CD14-positive monocyte (primary cell): Measurements from ENCODE around the gene CAD. TPM values are rescaled to one million over a fixed set of nuclear protein-coding genes. Genes with fewer than 3 reads are reported as not detected.
"Not testable (repeated sequence)": the region's sequence is repeated elsewhere in the genome, so short reads cannot be mapped to it uniquely, and the experiment has no call there.

Experiments
- DNase-seq, 3 donors: peaks; one replicate each; pipeline ENCODE4 v3.0.0-alpha.2; 2011 to 2022
- H2AFZ ChIP-seq: 2 replicates; pipeline ENCODE4 v1.6.0; 2012; ENCODE audit warnings: mild to moderate bottlenecking, low read depth, low read length, inconsistent platforms; ENCODE audit not compliant: insufficient read depth, poor library complexity, severe bottlenecking
- H3K27ac ChIP-seq, 2 donors: 1 replicate in 1 of 2; 2 replicates in 1 of 2; pipeline ENCODE4 v1.5.1; 2012 to 2013; ENCODE audit warnings: low read length in 2 of 2, control low read depth in 1 of 2, inconsistent platforms in 1 of 2, low read depth in 1 of 2, mild to moderate bottlenecking in 1 of 2
- H3K27me3 ChIP-seq, 2 donors: one replicate each; pipeline versions ENCODE4 v1.6.0 to v1.6.1; 2011 to 2013; ENCODE audit warnings: low read length in 2 of 2; ENCODE audit not compliant: control insufficient read depth in 2 of 2, insufficient read depth in 2 of 2
- H3K36me3 ChIP-seq, 2 donors: replicated peaks in 1 of 2; 1 replicate in 1 of 2; 2 replicates in 1 of 2; pipeline versions ENCODE4 v1.5.1 to v1.6.1; 2012 to 2013; ENCODE audit warnings: low read length in 2 of 2, control low read depth in 1 of 2, inconsistent platforms in 1 of 2, mild to moderate bottlenecking in 1 of 2; ENCODE audit not compliant: insufficient read depth in 2 of 2, control insufficient read depth in 1 of 2
- H3K4me1 ChIP-seq, 2 donors: 1 replicate in 1 of 2; 2 replicates in 1 of 2; pipeline versions ENCODE4 v1.5.1 to v1.6.1; 2012 to 2013; ENCODE audit warnings: low read length in 2 of 2, control low read depth in 1 of 2, inconsistent platforms in 1 of 2, mild to moderate bottlenecking in 1 of 2, moderate library complexity in 1 of 2; ENCODE audit not compliant: insufficient read depth in 2 of 2, control insufficient read depth in 1 of 2
- H3K4me2 ChIP-seq: replicated peaks from 2 replicates; pipeline ENCODE3; 2012; ENCODE audit warnings: low read length, moderate library complexity, mild to moderate bottlenecking; ENCODE audit not compliant: poor library complexity, severe bottlenecking; ENCODE audit errors: extremely low read depth
- H3K4me3 ChIP-seq, 3 experiments: fragments of 200-600 bp in 1 of 3; sonication (generic) in 1 of 3; replicated peaks in 1 of 3; 1 replicate in 2 of 3; 2 replicates in 1 of 3; pipeline ENCODE4 v1.5.1; 2011 to 2013; ENCODE audit warnings: low read length in 3 of 3, mild to moderate bottlenecking in 3 of 3, control low read depth in 2 of 3, low read depth in 2 of 3, inconsistent platforms in 1 of 3, moderate library complexity in 1 of 3
- H3K79me2 ChIP-seq: 2 replicates; pipeline ENCODE4 v1.6.0; 2012; ENCODE audit warnings: mild to moderate bottlenecking, control low read depth, inconsistent platforms, low read length, moderate library complexity; ENCODE audit not compliant: insufficient read depth
- H3K9ac ChIP-seq: 2 replicates; pipeline ENCODE4 v1.6.0; 2017; ENCODE audit warnings: low read length, mild to moderate bottlenecking; ENCODE audit not compliant: insufficient read depth, poor library complexity, severe bottlenecking
- H3K9me3 ChIP-seq, 2 donors: replicated peaks in 1 of 2; 1 replicate in 1 of 2; 2 replicates in 1 of 2; pipeline versions ENCODE4 v1.5.1 to v1.6.1; 2012 to 2013; ENCODE audit warnings: low read length in 2 of 2, control low read depth in 1 of 2; ENCODE audit not compliant: control insufficient read depth in 1 of 2, insufficient read depth in 1 of 2
- H4K20me1 ChIP-seq: 2 replicates; pipeline ENCODE4 v1.6.0; 2012; ENCODE audit warnings: mild to moderate bottlenecking, low read length, control low read depth, moderate library complexity; ENCODE audit not compliant: insufficient read depth
- H3K27ac Mint-ChIP-seq, 7 donors: one replicate each; pipeline ENCODE4 v1.8.0; 2020; ENCODE audit warnings: mild to moderate bottlenecking in 7 of 7, mixed read lengths in 7 of 7, moderate library complexity in 6 of 7, inconsistent platforms in 2 of 7
- H3K27me3 Mint-ChIP-seq, 3 donors: one replicate each; pipeline ENCODE4 v1.8.0; 2021 to 2022; ENCODE audit warnings: low read depth in 3 of 3, mild to moderate bottlenecking in 3 of 3, mixed read lengths in 3 of 3, moderate library complexity in 3 of 3, inconsistent platforms in 1 of 3
- H3K36me3 Mint-ChIP-seq, 2 donors: one replicate each; pipeline ENCODE4 v1.8.0; 2020; ENCODE audit warnings: mixed read lengths in 2 of 2, inconsistent platforms in 1 of 2, mild to moderate bottlenecking in 1 of 2
- H3K4me1 Mint-ChIP-seq: one replicate; pipeline ENCODE4 v1.8.0; 2020; ENCODE audit warnings: mild to moderate bottlenecking, mixed read lengths
- H3K4me3 Mint-ChIP-seq, 2 donors: one replicate each; pipeline ENCODE4 v1.8.0; 2020; ENCODE audit warnings: mild to moderate bottlenecking in 2 of 2, mixed read lengths in 2 of 2, moderate library complexity in 1 of 2
- H3K9me3 Mint-ChIP-seq, 7 donors: one replicate each; pipeline ENCODE4 v1.8.0; 2020 to 2022; ENCODE audit warnings: mixed read lengths in 7 of 7, mild to moderate bottlenecking in 6 of 7, moderate library complexity in 6 of 7, inconsistent platforms in 2 of 7
- WGBS: methylation state at CpG from one replicate; pipeline ENCODE4 v1.1.5; 2013; ENCODE audit warnings: missing lambda C conversion rate; ENCODE audit not compliant: insufficient coverage; 5-methylcytosine and 5-hydroxymethylcytosine counted together
- intact Hi-C, 2 donors: fragments of 100-400 bp; cut with micrococcal nuclease; formaldehyde crosslinking; loops; one replicate each; pipeline versions ENCODE4 v1.15.0 to v1.15.1; 2023
- polyA plus RNA-seq, 3 donors: library from polyadenylated mRNA; depleted of rRNA in 1 of 3; unstranded in 2 of 3; stranded (reverse) in 1 of 3; fragments of 300-500 nt in 2 of 3; fragments of >200 nt in 1 of 3; fragmentation: Illumina TruSeq in 2 of 3; gene quantifications; 1 replicate in 2 of 3; 2 replicates in 1 of 3; pipeline ENCODE4 v1.2.3, GENCODE V29; 2012 to 2021
- TF ChIP-seq, protein P1 (sequence below): fragments of 200-600 bp; IDR thresholded peaks from one replicate; pipeline ENCODE4 v1.8.0; 2022; ENCODE audit warnings: antibody characterized with exemption, mild to moderate bottlenecking

CAD gene
- polyA plus RNA-seq, 3 donors, result 0.71 to 17.3 (median 1.7) TPM

DNA sequence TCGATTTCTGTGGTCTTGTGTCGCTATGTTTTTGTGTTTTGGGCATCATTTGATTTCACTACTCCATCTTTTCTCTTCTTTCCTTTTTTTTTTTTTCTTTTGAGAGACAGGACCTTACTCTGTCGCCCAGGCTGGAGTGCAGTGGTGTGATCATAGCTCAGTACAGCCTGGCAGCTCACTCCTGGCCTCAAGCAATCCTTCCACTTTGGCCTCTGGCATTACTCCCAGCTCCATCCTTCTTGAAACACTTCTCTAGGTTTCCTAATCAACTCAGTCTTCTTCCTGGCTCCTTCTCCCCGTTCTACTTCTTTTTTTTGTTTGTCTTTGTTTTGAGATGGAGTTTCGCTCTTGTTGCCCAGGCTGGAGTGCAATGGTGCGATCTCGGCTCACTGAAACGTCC is 41.8 kb upstream of the CAD start:
- DNase-seq, result no peak
- Histone ChIP-seq H2AFZ (no peak overlapping the region), H3K4me3 (no peak overlapping the region), H3K79me2 (no peaks in the 10 kb centered on the region), H4K20me1 (no peaks in the 10 kb centered on the region), H3K9me3 (no peaks in the 10 kb centered on the region), H3K36me3 (no peaks in the 10 kb centered on the region), H3K27ac (no peak overlapping the region), H3K4me1 (peaks cover 1 to 3% of the 10 kb centered on the region in 2 donors), H3K27me3 (no peaks in the 10 kb centered on the region), H3K4me2 (no peak overlapping the region), H3K9ac (no peak overlapping the region)
- Mint-ChIP-seq H3K27ac (no peak overlapping the region), H3K4me3 (no peak overlapping the region), H3K9me3 (no peaks in the 10 kb centered on the region), H3K27me3 (peaks cover 8 to 13% (median 9%) of the 10 kb centered on the region in 3 donors), H3K4me1 (peaks cover 3% of the 10 kb centered on the region), H3K36me3 (no peaks in the 10 kb centered on the region)
- intact Hi-C loops, result no loop called here
- TF ChIP-seq, protein P1, sequence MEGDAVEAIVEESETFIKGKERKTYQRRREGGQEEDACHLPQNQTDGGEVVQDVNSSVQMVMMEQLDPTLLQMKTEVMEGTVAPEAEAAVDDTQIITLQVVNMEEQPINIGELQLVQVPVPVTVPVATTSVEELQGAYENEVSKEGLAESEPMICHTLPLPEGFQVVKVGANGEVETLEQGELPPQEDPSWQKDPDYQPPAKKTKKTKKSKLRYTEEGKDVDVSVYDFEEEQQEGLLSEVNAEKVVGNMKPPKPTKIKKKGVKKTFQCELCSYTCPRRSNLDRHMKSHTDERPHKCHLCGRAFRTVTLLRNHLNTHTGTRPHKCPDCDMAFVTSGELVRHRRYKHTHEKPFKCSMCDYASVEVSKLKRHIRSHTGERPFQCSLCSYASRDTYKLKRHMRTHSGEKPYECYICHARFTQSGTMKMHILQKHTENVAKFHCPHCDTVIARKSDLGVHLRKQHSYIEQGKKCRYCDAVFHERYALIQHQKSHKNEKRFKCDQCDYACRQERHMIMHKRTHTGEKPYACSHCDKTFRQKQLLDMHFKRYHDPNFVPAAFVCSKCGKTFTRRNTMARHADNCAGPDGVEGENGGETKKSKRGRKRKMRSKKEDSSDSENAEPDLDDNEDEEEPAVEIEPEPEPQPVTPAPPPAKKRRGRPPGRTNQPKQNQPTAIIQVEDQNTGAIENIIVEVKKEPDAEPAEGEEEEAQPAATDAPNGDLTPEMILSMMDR, result no peak
- 100% methylated on average over 4 of the region's 8 CpGs for WGBS

DNA sequence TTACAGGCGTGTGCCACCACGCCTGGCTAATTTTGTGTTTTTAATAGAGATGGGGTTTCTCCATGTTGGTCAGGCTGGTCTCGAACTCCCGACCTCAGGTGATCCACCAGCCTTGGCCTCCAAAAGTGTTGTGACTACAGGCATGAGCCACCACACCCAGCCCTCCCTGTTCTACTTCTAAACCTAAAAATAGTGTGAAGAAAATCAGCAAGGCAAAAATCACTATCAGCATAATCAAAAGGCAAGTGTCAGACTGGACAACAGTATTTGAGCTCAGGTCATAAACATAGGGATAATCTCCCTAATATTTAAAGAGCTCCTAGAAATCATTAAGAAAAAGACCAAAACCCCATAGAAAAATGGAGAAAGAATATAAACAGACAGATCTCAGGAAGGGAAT is 41.4 kb upstream of the CAD start:
- H3K27me3 Mint-ChIP-seq, H3K27ac ChIP-seq, H3K9me3 Mint-ChIP-seq, H3K4me3 Mint-ChIP-seq, H3K27me3 ChIP-seq, H3K9ac ChIP-seq, H3K4me2 ChIP-seq, intact Hi-C loops, H2AFZ ChIP-seq, H3K36me3 Mint-ChIP-seq, H3K27ac Mint-ChIP-seq, H3K4me1 Mint-ChIP-seq, H3K9me3 ChIP-seq, DNase-seq, H4K20me1 ChIP-seq, H3K36me3 ChIP-seq, H3K4me3 ChIP-seq, H3K79me2 ChIP-seq, H3K4me1 ChIP-seq: not testable (repeated sequence)
- no CpG with 5 or more reads among the region's 4 CpGs for WGBS
